Measurements from ENCODE around the gene TRIM17.

TRIM17 gene

GRCh38 chr1:228364706-228365213, 51.9 kb downstream of the TRIM17 start:
- no peaks in the 10 kb centered on the region for H3K27me3 ChIP-seq (ENCODE audit: insufficient read depth, low read length, poor library complexity, severe bottlenecking)
- no peaks in the 10 kb centered on the region for H3F3A ChIP-seq (ENCODE audit: low read depth)
- H2AFZ ChIP-seq (ENCODE audit: low read length): no peak overlapping the region
- no peak for TF ChIP-seq EZH2phosphoT487 (IDR thresholded peaks at IDR 0.05; ENCODE audit: borderline replicate concordance)
- H3K4me2 ChIP-seq (ENCODE audit: low read depth, low read length, poor library complexity, severe bottlenecking): no peak overlapping the region
- H3K79me2 ChIP-seq (ENCODE audit: insufficient read depth, low read length): no peaks in the 10 kb centered on the region
- H3K9me2 ChIP-seq (replicated peaks; ENCODE audit: low read depth, low read length): no peaks in the 10 kb centered on the region
- H3K4me1 ChIP-seq (ENCODE audit: insufficient read depth, low read length, poor library complexity, severe bottlenecking): no peaks in the 10 kb centered on the region
- no peaks in the 10 kb centered on the region for H3K9me3 ChIP-seq (ENCODE audit: insufficient read depth, low read depth, low read length)
- no peaks in the 10 kb centered on the region for H4K20me1 ChIP-seq (ENCODE audit: insufficient read depth, low read length, poor library complexity, severe bottlenecking)
- H3K36me3 ChIP-seq (ENCODE audit: insufficient read depth, low read length): no peaks in the 10 kb centered on the region
- H3K4me3 ChIP-seq (ENCODE audit: low read length, poor library complexity, severe bottlenecking): no peak overlapping the region
- no peak overlapping the region for H3K9ac ChIP-seq (ENCODE audit: low read depth, low read length, poor library complexity, severe bottlenecking)

- Histone ChIP-seq H3K9me3 (ENCODE audit: insufficient read depth, low read depth, low read length) (no peaks in the 10 kb centered on the region), H3K27me3 (ENCODE audit: insufficient read depth, low read length, poor library complexity, severe bottlenecking) (no peaks in the 10 kb centered on the region), H3K4me2 (ENCODE audit: low read depth, low read length, poor library complexity, severe bottlenecking) (no peak overlapping the region), H3K79me2 (ENCODE audit: insufficient read depth, low read length) (no peaks in the 10 kb centered on the region), H3F3A (ENCODE audit: low read depth) (no peaks in the 10 kb centered on the region), H4K20me1 (ENCODE audit: insufficient read depth, low read length, poor library complexity, severe bottlenecking) (no peaks in the 10 kb centered on the region), H3K36me3 (ENCODE audit: insufficient read depth, low read length) (no peaks in the 10 kb centered on the region), H3K9me2 (replicated peaks; ENCODE audit: low read depth, low read length) (no peaks in the 10 kb centered on the region), H3K4me1 (ENCODE audit: insufficient read depth, low read length, poor library complexity, severe bottlenecking) (no peaks in the 10 kb centered on the region), H2AFZ (ENCODE audit: low read length) (no peak overlapping the region), H3K9ac (ENCODE audit: low read depth, low read length, poor library complexity, severe bottlenecking) (no peak overlapping the region), H3K4me3 (ENCODE audit: low read length, poor library complexity, severe bottlenecking) (no peak overlapping the region)
- TF ChIP-seq EZH2phosphoT487 (IDR thresholded peaks at IDR 0.05; ENCODE audit: borderline replicate concordance) (no peak), CTCF (conservative IDR thresholded peaks at IDR 0.05; ENCODE audit: low read length) (no peak)
These were observed 52.5 kb downstream of the TRIM17 start for GRCh38 chr1:228364068-228364705.

- H2AFZ ChIP-seq (ENCODE audit: low read length): no peak overlapping the region
- no peaks in the 10 kb centered on the region for H4K20me1 ChIP-seq (ENCODE audit: insufficient read depth, low read length, poor library complexity, severe bottlenecking)
- no peak overlapping the region for H3K9ac ChIP-seq (ENCODE audit: low read depth, low read length, poor library complexity, severe bottlenecking)
- no peak overlapping the region for H3K4me2 ChIP-seq (ENCODE audit: low read depth, low read length, poor library complexity, severe bottlenecking)
- TF ChIP-seq CTCF (conservative IDR thresholded peaks at IDR 0.05; ENCODE audit: low read length) (no peak), EZH2phosphoT487 (IDR thresholded peaks at IDR 0.05; ENCODE audit: borderline replicate concordance) (no peak)
- H3K9me3 ChIP-seq (ENCODE audit: insufficient read depth, low read depth, low read length): no peaks in the 10 kb centered on the region
- no peaks in the 10 kb centered on the region for H3K27me3 ChIP-seq (ENCODE audit: insufficient read depth, low read length, poor library complexity, severe bottlenecking)
- H3K36me3 ChIP-seq (ENCODE audit: insufficient read depth, low read length): no peaks in the 10 kb centered on the region
- no peaks in the 10 kb centered on the region for H3F3A ChIP-seq (ENCODE audit: low read depth)
- H3K4me3 ChIP-seq (ENCODE audit: low read length, poor library complexity, severe bottlenecking): no peak overlapping the region
- no peaks in the 10 kb centered on the region for H3K9me2 ChIP-seq (replicated peaks; ENCODE audit: low read depth, low read length)
- no peaks in the 10 kb centered on the region for H3K79me2 ChIP-seq (ENCODE audit: insufficient read depth, low read length)
- no peaks in the 10 kb centered on the region for H3K4me1 ChIP-seq (ENCODE audit: insufficient read depth, low read length, poor library complexity, severe bottlenecking)
These were observed 53.0 kb downstream of the TRIM17 start for GRCh38 chr1:228363686-228364067.

Measured in Loucy (cell line).